GM12891 (cell line): Measurements from ENCODE around the gene SFXN3.

Experiments used
- POLR2A ChIP-seq: IDR thresholded peaks from 2 replicates; pipeline ENCODE4 v1.6.1; 2011; ENCODE audit warnings: low read depth, low read length, control low read depth
- POLR2AphosphoS5 ChIP-seq: IDR thresholded peaks from 2 replicates; pipeline ENCODE4 v1.6.1; 2011; ENCODE audit warnings: low read depth, low read length, control low read depth
- POU2F2 ChIP-seq: IDR thresholded peaks from 2 replicates; pipeline ENCODE4 v1.6.1; 2011; ENCODE audit warnings: low read depth, mild to moderate bottlenecking, control low read depth, low read length, moderate library complexity
- SPI1 ChIP-seq: IDR thresholded peaks from 2 replicates; pipeline ENCODE4 v1.6.1; 2011; ENCODE audit warnings: low read depth, low read length, control low read depth
- TAF1 ChIP-seq: IDR thresholded peaks from 2 replicates; pipeline ENCODE4 v1.6.1; 2011; ENCODE audit warnings: low read depth, low read length, control low read depth

DNA sequence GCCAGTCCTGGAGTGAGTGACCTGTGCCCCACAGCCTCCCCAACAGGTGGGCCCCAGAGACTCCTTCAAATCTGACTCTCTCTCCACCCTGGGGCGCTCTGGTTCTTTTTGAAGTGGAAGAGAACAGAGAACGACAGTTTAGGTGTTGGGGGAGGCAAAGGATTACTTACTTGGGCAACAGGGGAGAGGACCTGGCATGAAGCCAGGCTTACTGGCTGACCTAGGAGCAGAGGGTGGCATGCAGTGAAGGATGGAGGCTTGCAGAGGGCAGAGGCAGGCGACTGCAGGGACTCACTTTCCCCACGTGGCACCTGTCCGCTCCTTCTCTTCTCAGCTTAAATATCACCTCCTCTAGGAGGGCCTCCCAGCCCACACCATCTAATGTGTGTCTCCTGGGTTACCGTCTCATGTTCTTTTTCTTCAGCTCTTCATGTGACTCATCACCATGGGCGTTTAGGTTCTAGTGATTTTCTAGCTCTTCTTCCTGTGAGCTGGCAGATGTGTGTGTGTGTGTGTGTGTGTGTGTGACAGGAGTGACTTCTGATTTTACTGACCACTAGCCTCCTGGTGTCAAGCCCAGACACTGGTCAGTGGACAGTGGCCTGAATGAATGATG lies 16.0 kb upstream of the SFXN3 start:
- TF ChIP-seq POLR2AphosphoS5 (no peak), POLR2A (no peak), TAF1 (no peak), SPI1 (no peak), POU2F2 (no peak)
